Fibroblast of lung (primary cell): ENCODE data around the gene NBPF26.
"Not testable (repeated sequence)": the region's sequence is repeated elsewhere in the genome, so short reads cannot be mapped to it uniquely, and the experiment has no call there.

ENCODE experiments used
- EZH2 ChIP-seq: IDR thresholded peaks from 2 replicates; pipeline ENCODE4 v1.5.1; 2012; ENCODE audit warnings: low read length, control low read depth, mild to moderate bottlenecking; ENCODE audit errors: missing control alignments
- TF ChIP-seq, protein P1 (sequence below), 2 donors: IDR thresholded peaks in 1 of 2; conservative IDR thresholded peaks in 1 of 2; 1 replicate in 1 of 2; 2 replicates in 1 of 2; pipeline ENCODE4 v1.5.1; 2011 to 2012; ENCODE audit warnings: low read length in 2 of 2, control low read depth in 1 of 2, inconsistent platforms in 1 of 2, low read depth in 1 of 2, mild to moderate bottlenecking in 1 of 2

DNA sequence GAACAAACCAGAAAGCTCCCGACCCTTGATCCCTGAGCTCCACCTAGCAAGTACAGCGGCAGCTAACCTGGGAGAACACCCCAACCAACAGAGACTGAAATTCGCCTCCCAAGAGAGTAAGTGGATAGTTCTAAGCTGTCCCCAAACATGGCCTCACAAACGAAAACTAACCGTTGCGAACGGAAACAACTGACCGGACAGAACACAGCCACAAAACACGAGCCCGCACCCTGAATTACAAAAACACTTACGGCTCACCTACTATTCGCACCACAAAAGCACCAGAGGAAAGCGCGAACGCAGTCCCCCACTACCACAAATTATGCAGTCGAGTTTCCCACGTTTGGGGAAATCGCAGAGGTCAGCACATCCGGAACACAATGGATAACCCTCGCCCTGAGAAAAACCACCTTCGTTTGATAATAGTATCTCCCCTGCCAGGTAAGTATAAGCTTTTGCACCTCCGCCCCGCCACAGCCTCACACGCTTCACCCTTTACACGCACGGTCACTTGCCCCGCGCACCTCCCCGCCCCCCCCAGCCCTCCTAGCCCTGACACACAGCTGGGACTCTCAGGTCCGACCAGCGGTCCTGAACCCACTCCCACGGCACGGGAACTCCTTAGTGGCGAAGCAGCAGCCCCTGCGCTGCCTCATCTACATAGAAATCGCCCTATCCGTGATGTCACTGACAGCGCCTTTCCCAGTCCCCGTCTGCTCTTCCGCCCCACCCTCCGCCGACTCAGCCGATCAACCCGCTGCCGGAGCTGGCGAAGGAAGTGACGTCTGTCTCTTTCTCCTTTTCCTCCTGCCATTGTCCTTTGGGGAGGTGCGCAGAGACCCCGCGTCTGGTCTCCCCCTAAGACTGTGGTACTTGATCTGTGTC, 127.0 kb downstream of the NBPF26 start:
- TF ChIP-seq, protein P1, sequence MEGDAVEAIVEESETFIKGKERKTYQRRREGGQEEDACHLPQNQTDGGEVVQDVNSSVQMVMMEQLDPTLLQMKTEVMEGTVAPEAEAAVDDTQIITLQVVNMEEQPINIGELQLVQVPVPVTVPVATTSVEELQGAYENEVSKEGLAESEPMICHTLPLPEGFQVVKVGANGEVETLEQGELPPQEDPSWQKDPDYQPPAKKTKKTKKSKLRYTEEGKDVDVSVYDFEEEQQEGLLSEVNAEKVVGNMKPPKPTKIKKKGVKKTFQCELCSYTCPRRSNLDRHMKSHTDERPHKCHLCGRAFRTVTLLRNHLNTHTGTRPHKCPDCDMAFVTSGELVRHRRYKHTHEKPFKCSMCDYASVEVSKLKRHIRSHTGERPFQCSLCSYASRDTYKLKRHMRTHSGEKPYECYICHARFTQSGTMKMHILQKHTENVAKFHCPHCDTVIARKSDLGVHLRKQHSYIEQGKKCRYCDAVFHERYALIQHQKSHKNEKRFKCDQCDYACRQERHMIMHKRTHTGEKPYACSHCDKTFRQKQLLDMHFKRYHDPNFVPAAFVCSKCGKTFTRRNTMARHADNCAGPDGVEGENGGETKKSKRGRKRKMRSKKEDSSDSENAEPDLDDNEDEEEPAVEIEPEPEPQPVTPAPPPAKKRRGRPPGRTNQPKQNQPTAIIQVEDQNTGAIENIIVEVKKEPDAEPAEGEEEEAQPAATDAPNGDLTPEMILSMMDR (conservative IDR thresholded peaks at IDR 0.05 in 1 of 2, IDR thresholded peaks at IDR 0.05 in 1 of 2; ENCODE audit: low read depth in 1 of 2, low read length in 2 of 2) = not testable (repeated sequence)
- not testable (repeated sequence) for TF ChIP-seq EZH2
